Activated T-cell treated with anti-CD3 and anti-CD28 coated beads, Interleukin-2, amount 50 U/mL, for 4 hours (primary cell): Measurements from ENCODE around the gene KLHL15. TPM values are rescaled to one million over a fixed set of nuclear protein-coding genes. Genes with fewer than 3 reads are reported as not detected.
"Not testable (repeated sequence)": the region's sequence is repeated elsewhere in the genome, so short reads cannot be mapped to it uniquely, and the experiment has no call there.

ENCODE experiments used
- ATAC-seq, 2 donors: fragments of 200-7000 bp; cut with Tn5 transposase; one replicate each; pipeline ENCODE4 v1.10.0; 2021
- DNase-seq: peaks from one replicate; pipeline ENCODE4 v3.0.0-alpha.2; 2020
- H3K27me3 Mint-ChIP-seq: one replicate; pipeline ENCODE4 v1.8.0; 2021; ENCODE audit warnings: low read depth, mixed read lengths
- H3K36me3 Mint-ChIP-seq: one replicate; pipeline ENCODE4 v1.8.0; 2022; ENCODE audit warnings: mixed read lengths; ENCODE audit not compliant: insufficient read depth
- H3K4me1 Mint-ChIP-seq: one replicate; pipeline ENCODE4 v1.8.0; 2021; ENCODE audit warnings: low read depth, mixed read lengths
- H3K4me3 Mint-ChIP-seq: one replicate; pipeline ENCODE4 v1.8.0; 2021; ENCODE audit warnings: mild to moderate bottlenecking, moderate library complexity, mixed read lengths
- H3K9me3 Mint-ChIP-seq: one replicate; pipeline ENCODE4 v1.8.0; 2021; ENCODE audit warnings: mixed read lengths
- total RNA-seq, 3 donors: library from RNA; stranded (reverse); gene quantifications; one replicate each; pipeline ENCODE4 v1.2.1, GENCODE V29; 2021

KLHL15 gene
- total RNA-seq, 3 donors from 2014 or later: 10.4 to 11.8 (median 10.9) TPM

- no peak for DNase-seq
- no peak overlapping the region for H3K4me3 Mint-ChIP-seq
These were observed 33.9 kb downstream of the KLHL15 start for GRCh38 chrX:23993012-23993633.

GRCh38 chrX:23992431-23992830 is 34.6 kb downstream of the KLHL15 start:
- H3K4me3 Mint-ChIP-seq: no peak overlapping the region
- peaks cover 15% of the 10 kb centered on the region for H3K4me1 Mint-ChIP-seq
- peaks cover 21% of the 10 kb centered on the region for H3K36me3 Mint-ChIP-seq
- H3K9me3 Mint-ChIP-seq: no peaks in the 10 kb centered on the region
- no peaks in the 10 kb centered on the region for H3K27me3 Mint-ChIP-seq
- no peak for DNase-seq
- ATAC-seq: no peak

More at GRCh38 chrX:23993012-23993633, 33.9 kb downstream of the KLHL15 start:
- Mint-ChIP-seq H3K27me3 (no peaks in the 10 kb centered on the region), H3K4me1 (peaks cover 15% of the 10 kb centered on the region), H3K9me3 (no peaks in the 10 kb centered on the region), H3K36me3 (peaks cover 17% of the 10 kb centered on the region)
- peak; percentile 62 to 75 for ATAC-seq

DNA sequence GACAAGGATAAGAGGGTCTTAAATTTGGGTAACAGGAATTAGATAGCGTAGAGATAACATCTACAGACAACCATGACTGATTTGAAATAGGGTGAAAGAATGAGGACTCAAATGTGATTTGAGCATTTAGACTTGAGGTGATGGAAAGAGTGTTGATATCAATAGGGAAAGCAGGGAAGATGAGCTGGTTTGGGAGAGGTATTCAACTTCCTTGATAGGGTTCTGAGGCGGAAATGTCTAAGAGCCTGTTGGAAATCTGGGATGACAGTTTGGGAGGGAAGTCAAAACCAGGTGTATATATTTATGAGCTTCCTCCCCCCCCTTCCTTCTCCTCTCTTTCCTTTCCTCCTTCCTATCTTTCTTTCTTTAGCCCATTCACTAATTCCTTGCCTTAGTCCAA is 36.5 kb downstream of the KLHL15 start:
- ATAC-seq: no peak
- H3K27me3 Mint-ChIP-seq: no peaks in the 10 kb centered on the region
- H3K9me3 Mint-ChIP-seq: no peaks in the 10 kb centered on the region

GRCh38 chrX:23989689-23990088 is 37.3 kb downstream of the KLHL15 start:
- Mint-ChIP-seq H3K27me3 (no peaks in the 10 kb centered on the region), H3K4me3 (no peak overlapping the region), H3K9me3 (no peaks in the 10 kb centered on the region), H3K4me1 (peaks cover 18% of the 10 kb centered on the region), H3K36me3 (peaks cover 22% of the 10 kb centered on the region)
- DNase-seq: no peak
- ATAC-seq: no peak

More for the DNA sequence above, 36.5 kb downstream of the KLHL15 start:
- H3K4me1 Mint-ChIP-seq: peaks cover 18% of the 10 kb centered on the region
- H3K36me3 Mint-ChIP-seq: peaks cover 22% of the 10 kb centered on the region
- no peak for DNase-seq
- no peak overlapping the region for H3K4me3 Mint-ChIP-seq

DNA sequence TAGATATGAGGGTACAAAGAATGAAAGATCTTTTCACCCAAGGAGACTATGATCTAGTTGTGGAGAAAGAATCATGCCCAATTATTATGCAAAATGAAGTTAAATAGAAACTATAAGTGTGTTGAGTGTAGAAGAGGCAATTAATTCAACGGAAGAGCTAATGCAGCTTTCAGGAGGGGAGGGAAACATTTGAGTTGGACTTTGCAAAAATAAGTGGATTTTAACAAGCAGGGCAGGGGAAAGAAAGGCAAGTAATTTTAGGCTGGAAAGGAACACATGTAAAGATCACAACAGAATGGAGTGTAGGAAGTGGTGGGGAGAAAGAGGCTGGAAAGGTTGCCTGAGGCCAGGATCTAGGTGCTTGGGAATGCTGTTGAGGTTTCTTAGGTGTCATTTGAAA is 44.1 kb downstream of the KLHL15 start:
- no peak overlapping the region for H3K4me3 Mint-ChIP-seq
- H3K9me3 Mint-ChIP-seq: no peaks in the 10 kb centered on the region
- H3K27me3 Mint-ChIP-seq: no peaks in the 10 kb centered on the region
- H3K36me3 Mint-ChIP-seq: peaks cover 9% of the 10 kb centered on the region
- peaks cover 5% of the 10 kb centered on the region for H3K4me1 Mint-ChIP-seq
- ATAC-seq (no peak), DNase-seq (no peak)

DNA sequence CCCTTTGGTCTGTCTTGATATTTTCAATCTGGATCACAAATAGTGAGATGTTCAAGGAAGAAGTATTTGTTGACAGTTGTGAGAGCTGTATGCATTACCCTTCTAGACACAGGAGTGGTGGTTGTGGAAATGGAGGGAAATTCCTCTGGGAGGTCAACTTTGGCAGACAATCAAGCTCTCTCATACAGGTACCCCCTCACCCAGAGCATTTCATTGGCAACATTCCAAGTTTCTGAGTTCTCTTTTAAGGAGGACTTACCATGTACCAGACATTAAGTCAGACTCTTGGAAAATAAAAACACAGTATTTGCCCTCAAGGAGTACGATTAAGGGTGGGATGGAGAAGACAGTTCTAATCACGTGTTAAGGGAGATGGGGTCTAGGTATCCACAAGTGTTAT is 45.3 kb downstream of the KLHL15 start:
- Mint-ChIP-seq H3K9me3 (no peaks in the 10 kb centered on the region), H3K4me1 (peaks cover 5% of the 10 kb centered on the region), H3K36me3 (peaks cover 7% of the 10 kb centered on the region), H3K4me3 (no peak overlapping the region), H3K27me3 (no peaks in the 10 kb centered on the region)
- no peak for ATAC-seq
- no peak for DNase-seq

GRCh38 chrX:23981222-23981621 is 45.8 kb downstream of the KLHL15 start:
- Mint-ChIP-seq H3K36me3 (peaks cover 6% of the 10 kb centered on the region), H3K4me1 (peaks cover 4% of the 10 kb centered on the region), H3K4me3 (no peak overlapping the region), H3K9me3 (no peaks in the 10 kb centered on the region), H3K27me3 (no peaks in the 10 kb centered on the region)
- no peak for ATAC-seq
- DNase-seq: no peak

DNA sequence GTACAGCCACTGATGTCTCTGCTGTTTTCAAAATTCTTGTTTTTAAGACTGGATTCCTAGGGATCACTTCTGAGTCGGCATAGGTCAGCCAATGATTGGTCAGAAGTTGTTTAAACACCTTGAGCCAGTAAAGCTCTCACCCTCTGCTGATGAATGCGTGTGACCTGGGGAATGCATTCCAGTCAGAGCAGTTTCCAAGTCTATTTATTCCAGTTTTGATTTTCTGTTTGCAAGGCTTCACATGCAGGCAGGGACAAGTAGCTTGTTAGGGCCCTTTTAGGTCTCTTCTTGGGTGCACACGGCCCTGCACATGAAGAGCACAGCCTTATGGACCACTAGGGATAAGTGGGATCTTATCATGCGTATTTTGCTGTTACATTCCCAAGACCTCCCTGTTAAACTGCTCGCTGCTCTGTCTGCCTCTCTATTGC is 47.0 kb downstream of the KLHL15 start:
- no peak for ATAC-seq
- DNase-seq: no peak
- H3K4me3 Mint-ChIP-seq: no peak overlapping the region
- no peaks in the 10 kb centered on the region for H3K27me3 Mint-ChIP-seq
- H3K4me1 Mint-ChIP-seq: peaks cover 2% of the 10 kb centered on the region
- H3K9me3 Mint-ChIP-seq: no peaks in the 10 kb centered on the region
- H3K36me3 Mint-ChIP-seq: peaks cover 6% of the 10 kb centered on the region

DNA sequence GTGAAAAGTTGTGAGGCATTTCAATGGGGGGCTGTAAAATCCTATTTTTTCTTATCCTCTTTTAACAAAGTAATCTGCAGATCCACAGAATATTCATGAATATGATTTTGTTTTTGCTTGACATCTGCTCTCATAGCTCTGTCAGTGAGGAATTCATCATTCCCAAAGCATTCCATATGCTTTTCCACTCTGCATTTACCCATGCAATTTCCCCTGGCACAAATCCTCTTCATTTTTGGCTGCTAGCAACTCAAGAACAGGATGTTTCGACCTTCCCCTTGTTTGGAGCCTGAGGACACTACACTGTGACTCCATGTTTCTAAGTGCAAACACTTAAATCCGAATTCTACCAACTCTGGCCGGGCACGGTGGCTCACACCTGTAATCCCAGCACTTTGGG is 48.5 kb downstream of the KLHL15 start:
- ATAC-seq: no peak

GRCh38 chrX:23965630-23966029 is 61.4 kb downstream of the KLHL15 start:
- H3K4me1 Mint-ChIP-seq, H3K4me3 Mint-ChIP-seq, H3K27me3 Mint-ChIP-seq, ATAC-seq, H3K36me3 Mint-ChIP-seq, DNase-seq, H3K9me3 Mint-ChIP-seq: not testable (repeated sequence)

More for the DNA sequence above, 48.5 kb downstream of the KLHL15 start:
- H3K36me3 Mint-ChIP-seq: peaks cover 6% of the 10 kb centered on the region
- no peaks in the 10 kb centered on the region for H3K9me3 Mint-ChIP-seq
- H3K27me3 Mint-ChIP-seq: no peaks in the 10 kb centered on the region
- no peaks in the 10 kb centered on the region for H3K4me1 Mint-ChIP-seq
- no peak overlapping the region for H3K4me3 Mint-ChIP-seq
- no peak for DNase-seq

DNA sequence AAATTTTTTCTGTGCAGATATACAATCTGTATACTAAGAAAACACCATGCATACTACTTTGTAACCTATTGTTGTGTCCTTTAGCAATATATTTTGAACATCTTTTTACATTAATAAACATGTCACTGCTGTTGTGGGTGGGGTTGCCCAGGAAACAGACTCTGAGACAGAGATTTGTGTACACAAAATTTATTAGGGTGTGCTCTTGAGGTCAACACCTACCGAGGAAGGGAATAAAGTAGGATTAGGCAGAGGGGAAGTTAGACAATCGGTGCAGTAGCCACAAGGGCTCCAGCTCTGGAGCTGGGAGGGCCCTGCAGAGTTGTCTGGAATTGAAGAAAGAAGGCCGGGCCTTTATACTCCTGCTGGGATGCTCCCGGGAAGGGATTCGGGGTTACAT is 62.8 kb downstream of the KLHL15 start:
- no peaks in the 10 kb centered on the region for H3K27me3 Mint-ChIP-seq
- H3K36me3 Mint-ChIP-seq: no peaks in the 10 kb centered on the region
- ATAC-seq: no peak

GRCh38 chrX:23959781-23960180 is 67.2 kb downstream of the KLHL15 start:
- DNase-seq (no peak), ATAC-seq (peak; percentile 46)
- H3K9me3 Mint-ChIP-seq: no peaks in the 10 kb centered on the region
- H3K36me3 Mint-ChIP-seq: no peaks in the 10 kb centered on the region
- H3K27me3 Mint-ChIP-seq: no peaks in the 10 kb centered on the region
- H3K4me3 Mint-ChIP-seq: no peak overlapping the region
- peaks cover 9% of the 10 kb centered on the region for H3K4me1 Mint-ChIP-seq

More for the DNA sequence above, 62.8 kb downstream of the KLHL15 start:
- DNase-seq: no peak
- H3K4me3 Mint-ChIP-seq: no peak overlapping the region
- H3K4me1 Mint-ChIP-seq: peaks cover 7% of the 10 kb centered on the region
- no peaks in the 10 kb centered on the region for H3K9me3 Mint-ChIP-seq

- Mint-ChIP-seq H3K36me3 (no peaks in the 10 kb centered on the region), H3K27me3 (no peaks in the 10 kb centered on the region), H3K4me1 (peaks cover 20% of the 10 kb centered on the region), H3K4me3 (no peak overlapping the region), H3K9me3 (no peaks in the 10 kb centered on the region)
- DNase-seq (no peak), ATAC-seq (no peak)
These were observed 72.6 kb downstream of the KLHL15 start for GRCh38 chrX:23954396-23954795.

GRCh38 chrX:23953908-23954269 is 73.1 kb downstream of the KLHL15 start:
- H3K4me1 Mint-ChIP-seq: peaks cover 20% of the 10 kb centered on the region
- peak overlapping the region; percentile 81 for H3K4me3 Mint-ChIP-seq
- H3K9me3 Mint-ChIP-seq: no peaks in the 10 kb centered on the region
- no peaks in the 10 kb centered on the region for H3K27me3 Mint-ChIP-seq
- DNase-seq (no peak), ATAC-seq (no peak)
- no peaks in the 10 kb centered on the region for H3K36me3 Mint-ChIP-seq

DNA sequence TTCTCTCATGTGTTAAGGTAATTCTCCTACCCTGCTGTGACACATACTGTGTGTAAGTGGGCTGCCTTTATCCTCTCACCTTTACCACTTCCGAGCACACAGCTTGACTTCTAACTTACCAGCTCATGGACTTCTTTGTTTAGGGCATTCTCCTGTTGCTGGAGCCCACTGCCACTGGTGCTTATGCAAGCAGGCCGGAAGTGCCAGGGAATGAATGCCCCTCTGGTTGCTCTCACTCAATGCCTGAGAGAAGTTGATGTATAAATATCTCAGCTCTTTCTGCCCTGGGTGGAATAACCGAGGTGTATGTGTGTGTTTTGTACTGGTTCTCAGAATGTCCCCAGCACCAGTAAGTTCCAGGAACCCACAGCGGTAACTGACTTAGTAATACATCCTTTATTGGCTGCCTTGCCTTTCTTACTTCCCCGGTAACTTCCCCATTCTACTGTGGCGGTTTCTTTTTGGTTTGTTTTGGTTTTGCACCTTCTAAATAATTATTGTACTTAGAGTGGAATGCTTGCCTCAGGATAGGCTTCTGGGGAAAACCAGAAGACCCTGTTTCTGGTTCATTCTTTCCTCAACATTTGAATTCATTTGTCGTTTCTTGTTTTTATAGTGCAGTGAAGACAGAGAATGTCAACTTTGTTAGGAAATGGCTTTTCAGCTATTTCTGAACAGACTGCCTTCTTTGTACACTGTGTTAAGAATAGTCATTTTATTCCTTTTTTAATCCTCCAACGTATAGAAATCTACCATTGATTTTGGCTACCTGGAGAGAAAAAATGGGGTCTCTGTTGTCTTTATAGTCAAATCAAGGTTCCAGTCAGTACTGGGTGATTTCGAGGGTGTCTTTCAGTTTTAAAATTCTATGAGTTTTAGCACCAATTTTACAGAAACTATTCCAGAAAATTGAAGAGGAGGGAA is 73.7 kb downstream of the KLHL15 start:
- ATAC-seq (peak; percentile 94 to 96), DNase-seq (peak; percentile 20)
- Mint-ChIP-seq H3K9me3 (no peaks in the 10 kb centered on the region), H3K27me3 (no peaks in the 10 kb centered on the region), H3K4me1 (peaks cover 17% of the 10 kb centered on the region), H3K36me3 (peaks cover under 1% of the 10 kb centered on the region), H3K4me3 (peak overlapping the region; percentile 81)
